DND-41 (cell line): ENCODE measurements around the gene MIB1.

Source experiments
- ATAC-seq: fragments of 200-7000 bp; cut with Tn5 transposase; 3 replicates; pipeline ENCODE4 v1.9.1; 2021; ENCODE audit warnings: low read depth; ENCODE audit not compliant: insufficient read depth
- DNase-seq: peaks from one replicate; pipeline ENCODE4 v3.0.0-alpha.2; 2020
- H2AFZ ChIP-seq: 2 replicates; pipeline ENCODE4 v1.6.0; 2012; ENCODE audit warnings: low read depth, low read length
- H3K27ac ChIP-seq: 2 replicates; pipeline ENCODE4 v1.5.1; 2012; ENCODE audit warnings: low read length, inconsistent platforms
- H3K27me3 ChIP-seq: fragments of 200-600 bp; sonication (generic); 2 replicates; pipeline ENCODE4 v1.6.0; 2012; ENCODE audit warnings: low read length, mild to moderate bottlenecking, inconsistent platforms; ENCODE audit not compliant: insufficient read depth, poor library complexity
- H3K36me3 ChIP-seq: 2 replicates; pipeline ENCODE4 v1.5.1; 2012; ENCODE audit warnings: low read length, inconsistent platforms; ENCODE audit not compliant: insufficient read depth
- H3K4me1 ChIP-seq: 2 replicates; pipeline ENCODE4 v1.5.1; 2012; ENCODE audit warnings: mild to moderate bottlenecking, low read length; ENCODE audit not compliant: insufficient read depth
- H3K4me2 ChIP-seq: 2 replicates; pipeline ENCODE4 v1.6.0; 2012; ENCODE audit warnings: mild to moderate bottlenecking, moderate library complexity, low read length, inconsistent platforms; ENCODE audit not compliant: insufficient read depth
- H3K4me3 ChIP-seq, 2 experiments: fragments of 200-600 bp in 1 of 2; shearing (Covaris generic) in 1 of 2; 2 replicates each; pipeline ENCODE4 v1.5.1; 2012 to 2016; ENCODE audit warnings: inconsistent platforms in 2 of 2, low read length in 2 of 2, mild to moderate bottlenecking in 2 of 2, low read depth in 1 of 2, moderate library complexity in 1 of 2
- H3K79me2 ChIP-seq: 2 replicates; pipeline ENCODE4 v1.6.0; 2012; ENCODE audit warnings: low read length, inconsistent platforms; ENCODE audit not compliant: insufficient read depth
- H3K9ac ChIP-seq: 2 replicates; pipeline ENCODE4 v1.6.0; 2012; ENCODE audit warnings: low read depth, mild to moderate bottlenecking, inconsistent platforms, low read length, moderate library complexity
- H3K9me3 ChIP-seq: 2 replicates; pipeline ENCODE4 v1.5.1; 2012; ENCODE audit warnings: low read length, moderate library complexity, mild to moderate bottlenecking, inconsistent platforms; ENCODE audit not compliant: insufficient read depth, severe bottlenecking
- H4K20me1 ChIP-seq: 2 replicates; pipeline ENCODE4 v1.6.0; 2012; ENCODE audit warnings: low read length; ENCODE audit not compliant: insufficient read depth
- EZH2 ChIP-seq: IDR thresholded peaks from 3 replicates; pipeline ENCODE4 v1.6.1; 2012; ENCODE audit warnings: borderline replicate concordance, low read depth, mild to moderate bottlenecking, moderate library complexity, low read length, inconsistent platforms; ENCODE audit not compliant: severe bottlenecking
- TF ChIP-seq, protein P1 (sequence below): IDR thresholded peaks from 2 replicates; pipeline ENCODE4 v1.5.1; 2012; ENCODE audit warnings: borderline replicate concordance, low read length, moderate library complexity, mild to moderate bottlenecking; ENCODE audit not compliant: poor library complexity, severe bottlenecking; ENCODE audit errors: extremely low read depth

Gene MIB1

DNA sequence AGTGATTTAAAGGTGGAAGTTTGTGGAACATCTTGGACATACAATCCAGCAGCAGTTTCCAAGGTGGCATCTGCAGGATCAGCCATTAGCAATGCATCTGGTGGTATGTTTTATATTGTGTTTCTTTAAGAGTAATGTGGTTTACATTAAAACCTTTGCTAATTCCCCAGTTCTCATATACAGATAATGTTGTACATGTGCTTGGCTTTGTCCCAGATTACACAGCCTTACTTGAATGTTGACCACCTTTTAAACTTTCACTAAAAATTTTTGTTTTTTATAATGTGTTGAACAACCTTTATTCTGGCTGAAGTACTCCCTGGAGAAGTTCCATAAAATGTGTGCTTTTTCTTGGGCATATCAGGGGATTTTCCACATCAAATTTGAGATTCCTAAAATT is 57.5 kb downstream of the MIB1 start:
- TF ChIP-seq EZH2 = no peak
- TF ChIP-seq, protein P1, sequence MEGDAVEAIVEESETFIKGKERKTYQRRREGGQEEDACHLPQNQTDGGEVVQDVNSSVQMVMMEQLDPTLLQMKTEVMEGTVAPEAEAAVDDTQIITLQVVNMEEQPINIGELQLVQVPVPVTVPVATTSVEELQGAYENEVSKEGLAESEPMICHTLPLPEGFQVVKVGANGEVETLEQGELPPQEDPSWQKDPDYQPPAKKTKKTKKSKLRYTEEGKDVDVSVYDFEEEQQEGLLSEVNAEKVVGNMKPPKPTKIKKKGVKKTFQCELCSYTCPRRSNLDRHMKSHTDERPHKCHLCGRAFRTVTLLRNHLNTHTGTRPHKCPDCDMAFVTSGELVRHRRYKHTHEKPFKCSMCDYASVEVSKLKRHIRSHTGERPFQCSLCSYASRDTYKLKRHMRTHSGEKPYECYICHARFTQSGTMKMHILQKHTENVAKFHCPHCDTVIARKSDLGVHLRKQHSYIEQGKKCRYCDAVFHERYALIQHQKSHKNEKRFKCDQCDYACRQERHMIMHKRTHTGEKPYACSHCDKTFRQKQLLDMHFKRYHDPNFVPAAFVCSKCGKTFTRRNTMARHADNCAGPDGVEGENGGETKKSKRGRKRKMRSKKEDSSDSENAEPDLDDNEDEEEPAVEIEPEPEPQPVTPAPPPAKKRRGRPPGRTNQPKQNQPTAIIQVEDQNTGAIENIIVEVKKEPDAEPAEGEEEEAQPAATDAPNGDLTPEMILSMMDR = no peak
- H2AFZ ChIP-seq = no peak overlapping the region
- H3K9me3 ChIP-seq = no peaks in the 10 kb centered on the region
- no peaks in the 10 kb centered on the region for H3K27me3 ChIP-seq
- no peak overlapping the region for H3K4me2 ChIP-seq
- no peak overlapping the region for H3K4me3 ChIP-seq
- peaks cover 30% of the 10 kb centered on the region for H3K36me3 ChIP-seq
- no peaks in the 10 kb centered on the region for H3K4me1 ChIP-seq
- ATAC-seq (no peak), DNase-seq (no peak)
- H3K9ac ChIP-seq = no peak overlapping the region
- no peaks in the 10 kb centered on the region for H4K20me1 ChIP-seq
- H3K79me2 ChIP-seq = no peaks in the 10 kb centered on the region
- no peak overlapping the region for H3K27ac ChIP-seq

DNA sequence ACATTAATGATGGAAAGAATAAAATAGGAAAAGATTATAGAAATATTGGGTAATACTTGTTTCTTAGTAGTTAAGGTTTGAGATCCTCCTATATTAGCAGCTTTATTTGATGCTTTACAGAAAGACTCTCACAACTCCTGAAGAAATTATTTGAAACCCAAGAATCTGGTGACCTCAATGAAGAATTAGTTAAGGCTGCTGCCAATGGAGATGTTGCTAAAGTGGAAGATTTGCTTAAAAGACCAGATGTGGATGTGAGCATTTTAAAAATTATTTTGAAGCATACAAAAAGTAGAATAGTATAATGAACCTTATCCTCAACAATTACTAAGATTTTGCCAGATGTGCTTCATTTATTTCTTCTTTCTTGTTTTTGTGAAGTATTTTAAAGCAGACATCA is 59.1 kb downstream of the MIB1 start:
- H4K20me1 ChIP-seq = no peaks in the 10 kb centered on the region
- no peaks in the 10 kb centered on the region for H3K27me3 ChIP-seq
- TF ChIP-seq, protein P1 = no peak
- TF ChIP-seq EZH2 = no peak
- H2AFZ ChIP-seq = no peak overlapping the region
- no peak overlapping the region for H3K4me3 ChIP-seq
- no peaks in the 10 kb centered on the region for H3K79me2 ChIP-seq
- no peak overlapping the region for H3K4me2 ChIP-seq
- ATAC-seq = no peak
- H3K9me3 ChIP-seq = no peaks in the 10 kb centered on the region
- H3K36me3 ChIP-seq = peaks cover 42% of the 10 kb centered on the region
- H3K4me1 ChIP-seq = no peaks in the 10 kb centered on the region
- no peak for DNase-seq
- no peak overlapping the region for H3K27ac ChIP-seq
- no peak overlapping the region for H3K9ac ChIP-seq

GRCh38 chr18:21803495-21803894 is 62.9 kb downstream of the MIB1 start:
- no peaks in the 10 kb centered on the region for H4K20me1 ChIP-seq
- peaks cover 59% of the 10 kb centered on the region for H3K36me3 ChIP-seq
- H3K27me3 ChIP-seq = no peaks in the 10 kb centered on the region
- DNase-seq (no peak), ATAC-seq (no peak)
- H3K9me3 ChIP-seq = no peaks in the 10 kb centered on the region
- H3K4me2 ChIP-seq = no peak overlapping the region
- no peak overlapping the region for H3K4me3 ChIP-seq
- TF ChIP-seq, protein P1 = no peak
- no peak for TF ChIP-seq EZH2
- H3K4me1 ChIP-seq = no peaks in the 10 kb centered on the region
- H3K27ac ChIP-seq = no peak overlapping the region
- no peaks in the 10 kb centered on the region for H3K79me2 ChIP-seq
- H2AFZ ChIP-seq = no peak overlapping the region
- H3K9ac ChIP-seq = no peak overlapping the region
